BJ (cell line): Measurements from ENCODE around the gene PPM1F. TPM values are rescaled to one million over a fixed set of nuclear protein-coding genes. Genes with fewer than 3 reads are reported as not detected.

Experiments used
- CTCF ChIA-PET: fragments of 350-600 bp; formaldehyde crosslinking; extraction: SDS; loops from one replicate; lab custom pipeline; 2021; ENCODE audit warnings: antibody characterized with exemption, inconsistent platforms; lab: Yijun Ruan, JAX
- POLR2A ChIA-PET: fragments of 300-600 bp; sonication (Branson Sonifier 250); formaldehyde crosslinking; extraction: SDS; loops from one replicate; lab custom pipeline; 2021; ENCODE audit warnings: antibody characterized with exemption; lab: Charles Lee
- DNase-seq: peaks from one replicate; pipeline ENCODE4 v3.0.0-alpha.2; 2011; ENCODE audit warnings: low read depth
- H3K27me3 ChIP-seq: 2 replicates; pipeline ENCODE4 v1.6.0; 2011; ENCODE audit warnings: low read length; ENCODE audit not compliant: control insufficient read depth, insufficient read depth
- H3K36me3 ChIP-seq: 2 replicates; pipeline ENCODE4 v1.5.1; 2011; ENCODE audit warnings: low read length; ENCODE audit not compliant: control insufficient read depth, insufficient read depth
- H3K4me3 ChIP-seq: 2 replicates; pipeline ENCODE4 v1.5.1; 2011; ENCODE audit warnings: low read depth, mild to moderate bottlenecking, control low read depth, low read length
- polyA minus RNA-seq: library from RNA; depleted of rRNA, polyadenylated mRNA; stranded (reverse); fragments of >200 nt; gene quantifications from 2 replicates; pipeline ENCODE4 v1.2.3, GENCODE V29; 2011; rRNA and poly(A)+ RNA removed
- polyA plus RNA-seq: library from polyadenylated mRNA; depleted of rRNA; stranded (reverse); fragments of >200 nt; gene quantifications from 2 replicates; pipeline ENCODE4 v1.2.3, GENCODE V29; 2011; rRNA removed
- TF ChIP-seq, protein P1 (sequence below): IDR thresholded peaks from 2 replicates; pipeline ENCODE4 v1.5.1; 2011; ENCODE audit warnings: low read depth, mild to moderate bottlenecking, control low read depth, inconsistent platforms, low read length, moderate library complexity; ENCODE audit not compliant: insufficient read depth

Gene PPM1F
- polyA plus RNA-seq (20.1 and 25.3 TPM in 2 replicates), polyA minus RNA-seq (9.2 and 11.9 TPM in 2 replicates)

DNA sequence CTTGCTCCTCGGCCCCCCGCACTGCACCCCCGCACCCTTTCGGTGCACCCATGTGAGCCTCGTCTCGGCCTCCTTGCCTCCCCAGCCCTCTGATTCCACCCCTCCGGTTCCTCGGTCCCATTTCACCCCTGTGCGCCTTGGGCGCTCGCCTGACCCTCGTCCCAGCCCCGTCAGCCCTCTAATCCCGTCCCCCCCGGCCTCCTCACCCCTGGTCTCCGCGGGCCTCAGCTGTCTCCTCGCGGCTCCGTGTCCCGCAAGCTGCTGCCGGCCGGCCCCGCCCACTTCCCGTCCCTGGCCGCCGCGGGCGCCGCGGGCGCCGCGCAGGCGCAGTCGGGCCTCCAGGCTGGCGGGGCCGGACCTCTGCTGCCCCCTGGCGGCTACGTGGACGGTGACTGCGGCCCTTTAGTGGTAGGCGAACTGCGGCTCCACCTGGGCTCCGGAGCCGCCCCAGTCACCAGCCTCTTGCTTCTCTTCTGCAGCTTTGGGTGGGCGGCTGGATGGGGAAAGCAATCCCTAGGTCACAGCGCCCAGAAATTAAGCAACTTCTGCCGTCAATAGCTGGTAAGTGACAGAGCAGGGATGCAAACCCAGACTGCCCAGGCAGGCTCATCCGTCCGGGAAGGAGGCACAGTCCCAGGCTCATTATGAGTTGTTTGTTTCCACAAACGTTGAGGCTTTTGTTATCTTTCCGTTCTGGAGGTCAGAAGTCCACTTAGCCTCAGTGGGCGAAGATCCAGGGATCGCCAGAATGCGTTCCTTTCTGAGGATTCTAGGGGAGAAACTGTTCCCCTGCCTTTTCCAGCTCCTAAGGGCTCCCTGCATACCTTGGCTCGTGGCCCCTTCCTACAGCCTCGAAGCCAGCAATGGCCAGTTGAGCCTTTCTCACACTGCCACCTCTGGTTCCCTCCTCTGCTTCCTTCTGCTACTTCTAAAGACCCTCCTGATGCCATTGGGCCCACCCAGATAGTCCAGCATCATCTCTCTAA, at the start of gene PPM1F:
TSS of gene PPM1F (minus strand) at position 263 of the 986 bp plus-strand sequence. CDS start 6,800 bp downstream, outside the sequence.
- CTCF ChIA-PET: interaction anchor here (0.6 to 4.0 kb wide), 25 partner anchors 8 to 306 kb away, joined by 3 to 80 read pairs (median 5); no protein-coding TSS in a partner anchor
- peaks cover 2% of the 10 kb centered on the region; the same call in 1 of the 2 replicates for H3K36me3 ChIP-seq
- peak; percentile 9 for DNase-seq
- peak within 1 kb of the TSS; percentile 97 for H3K4me3 ChIP-seq
- POLR2A ChIA-PET: no interaction called here
- TF ChIP-seq, protein P1, sequence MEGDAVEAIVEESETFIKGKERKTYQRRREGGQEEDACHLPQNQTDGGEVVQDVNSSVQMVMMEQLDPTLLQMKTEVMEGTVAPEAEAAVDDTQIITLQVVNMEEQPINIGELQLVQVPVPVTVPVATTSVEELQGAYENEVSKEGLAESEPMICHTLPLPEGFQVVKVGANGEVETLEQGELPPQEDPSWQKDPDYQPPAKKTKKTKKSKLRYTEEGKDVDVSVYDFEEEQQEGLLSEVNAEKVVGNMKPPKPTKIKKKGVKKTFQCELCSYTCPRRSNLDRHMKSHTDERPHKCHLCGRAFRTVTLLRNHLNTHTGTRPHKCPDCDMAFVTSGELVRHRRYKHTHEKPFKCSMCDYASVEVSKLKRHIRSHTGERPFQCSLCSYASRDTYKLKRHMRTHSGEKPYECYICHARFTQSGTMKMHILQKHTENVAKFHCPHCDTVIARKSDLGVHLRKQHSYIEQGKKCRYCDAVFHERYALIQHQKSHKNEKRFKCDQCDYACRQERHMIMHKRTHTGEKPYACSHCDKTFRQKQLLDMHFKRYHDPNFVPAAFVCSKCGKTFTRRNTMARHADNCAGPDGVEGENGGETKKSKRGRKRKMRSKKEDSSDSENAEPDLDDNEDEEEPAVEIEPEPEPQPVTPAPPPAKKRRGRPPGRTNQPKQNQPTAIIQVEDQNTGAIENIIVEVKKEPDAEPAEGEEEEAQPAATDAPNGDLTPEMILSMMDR: peak; percentile 74
- H3K27me3 ChIP-seq: no peaks in the 10 kb centered on the region

GRCh38 chr22:22001664-22002525, 49.2 kb upstream of the PPM1F start:
- Histone ChIP-seq H3K36me3 (no peaks in the 10 kb centered on the region), H3K4me3 (no peak overlapping the region), H3K27me3 (peaks cover 4% of the 10 kb centered on the region)
- DNase-seq: no peak
- ChIA-PET POLR2A (no interaction called here), CTCF (interaction anchor here (1.1 kb wide), 1 partner anchor 9 kb away, joined by 3 read pairs; no protein-coding TSS in a partner anchor)
- TF ChIP-seq, protein P1: no peak

DNA sequence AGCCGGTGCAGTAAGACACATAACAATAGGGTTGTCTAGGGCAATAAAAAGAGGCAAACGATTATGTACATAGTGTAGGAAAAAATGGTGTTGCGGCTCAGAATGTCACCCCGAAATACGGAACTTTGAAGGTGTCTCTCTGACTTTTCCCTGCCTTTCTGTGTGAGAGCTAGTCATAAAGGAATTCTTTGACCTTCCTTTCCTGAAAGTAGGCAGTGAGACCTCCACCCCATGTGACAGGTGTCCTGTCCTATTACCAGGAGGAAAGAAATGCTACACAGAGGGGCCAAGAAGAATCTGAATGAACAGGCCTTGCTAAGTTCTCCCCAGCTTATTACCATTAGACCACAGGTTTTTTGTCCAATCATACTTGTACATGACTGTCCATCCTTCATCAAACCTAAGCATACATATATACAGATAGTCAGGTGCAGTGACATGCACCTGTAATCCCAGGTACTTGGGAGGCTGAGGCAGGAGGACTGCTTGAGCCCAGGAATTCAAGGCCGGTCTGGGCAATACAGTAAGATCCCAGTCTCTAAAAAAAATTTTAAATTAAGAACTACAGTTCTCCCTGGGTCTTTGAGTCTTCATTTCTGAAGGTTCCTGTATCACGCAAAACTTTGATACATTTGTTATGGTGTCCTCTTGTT, 46.1 kb upstream of the PPM1F start:
- CTCF ChIA-PET: no interaction called here

DNA sequence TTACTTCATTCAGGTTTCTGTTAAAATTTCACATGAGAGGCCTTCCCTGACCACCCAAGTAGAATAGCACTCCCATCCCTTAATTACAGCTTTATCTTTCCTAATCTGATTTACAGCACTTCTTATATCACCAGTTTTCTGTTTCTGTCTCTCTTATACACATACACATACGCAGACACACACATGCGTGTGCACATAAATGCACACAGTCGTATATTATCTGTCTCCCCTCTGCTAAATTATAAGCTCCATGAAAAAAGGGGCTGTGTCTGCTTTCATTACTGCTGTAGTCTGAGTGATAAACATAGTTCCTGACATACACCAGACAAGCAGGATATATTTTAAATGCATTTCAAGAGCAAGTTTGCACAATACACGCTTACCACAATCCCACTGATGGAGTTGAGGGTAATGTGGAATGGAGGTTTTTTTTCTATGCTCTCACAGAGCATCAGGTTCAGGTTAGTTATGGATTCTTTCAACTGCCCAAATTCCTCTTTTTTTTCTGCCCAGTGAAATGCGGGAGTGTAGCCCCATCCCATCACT, 43.6 kb upstream of the PPM1F start:
- POLR2A ChIA-PET: no interaction called here
- Histone ChIP-seq H3K36me3 (no peaks in the 10 kb centered on the region), H3K27me3 (peaks cover 10% of the 10 kb centered on the region), H3K4me3 (no peak overlapping the region)
- CTCF ChIA-PET: no interaction called here
- TF ChIP-seq, protein P1: no peak
- no peak for DNase-seq

More for the DNA sequence above, 46.1 kb upstream of the PPM1F start:
- POLR2A ChIA-PET: no interaction called here
- TF ChIP-seq, protein P1: no peak
- Histone ChIP-seq H3K27me3 (peaks cover 10% of the 10 kb centered on the region), H3K4me3 (no peak overlapping the region), H3K36me3 (no peaks in the 10 kb centered on the region)
- no peak for DNase-seq
